Activated CD8-positive, alpha-beta memory T cell treated with anti-CD3 and anti-CD28 coated beads, Interleukin-2, amount 50 U/mL, for 48 hours (primary cell): Measurements from ENCODE around the gene BTN3A1.
A peak's percentile ranks its signal among the peaks of the same experiment; 100 is the strongest.
"Not testable (repeated sequence)": the region's sequence is repeated elsewhere in the genome, so short reads cannot be mapped to it uniquely, and the experiment has no call there.

Experiments
- DNase-seq: peaks from one replicate; pipeline ENCODE4 v3.0.0-alpha.2; 2020

BTN3A1 gene

DNA sequence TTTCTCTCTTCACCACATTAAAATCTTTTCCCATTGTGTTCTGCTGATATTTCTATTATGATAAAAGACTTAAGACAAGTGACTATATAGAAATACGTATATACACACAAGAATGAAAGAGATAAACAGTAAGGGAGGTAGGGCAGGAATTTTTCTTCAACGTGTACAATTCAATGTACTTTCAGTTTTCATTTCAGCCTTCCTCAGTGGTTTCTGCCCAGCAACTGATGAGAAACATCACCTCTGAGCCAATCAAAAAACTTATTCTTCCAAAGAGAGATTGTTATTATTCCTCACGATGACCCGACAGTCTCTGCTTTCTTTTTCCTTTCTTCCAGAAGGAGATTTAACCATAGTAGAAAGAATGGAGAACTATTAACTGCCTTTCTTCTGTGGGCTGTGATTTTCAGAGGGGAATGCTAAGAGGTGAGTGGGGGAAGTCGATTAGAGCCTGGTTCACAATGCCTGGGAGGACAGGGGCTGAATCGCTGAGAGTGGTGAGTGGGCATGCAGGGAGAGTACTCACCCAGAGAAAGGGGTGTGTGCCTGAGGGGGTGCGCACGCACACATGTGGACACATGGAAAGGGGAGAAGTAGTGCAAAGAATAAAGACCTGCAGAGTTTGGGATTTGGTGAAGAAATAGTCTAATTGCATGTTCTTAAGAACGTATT is at the start of gene BTN3A1:
Gene BTN3A1, plus strand, starts transcription at position 289 of the 672 bp plus-strand sequence. CDS start 3,289 bp downstream, outside the sequence.
- peak; percentile 84 for DNase-seq

DNA sequence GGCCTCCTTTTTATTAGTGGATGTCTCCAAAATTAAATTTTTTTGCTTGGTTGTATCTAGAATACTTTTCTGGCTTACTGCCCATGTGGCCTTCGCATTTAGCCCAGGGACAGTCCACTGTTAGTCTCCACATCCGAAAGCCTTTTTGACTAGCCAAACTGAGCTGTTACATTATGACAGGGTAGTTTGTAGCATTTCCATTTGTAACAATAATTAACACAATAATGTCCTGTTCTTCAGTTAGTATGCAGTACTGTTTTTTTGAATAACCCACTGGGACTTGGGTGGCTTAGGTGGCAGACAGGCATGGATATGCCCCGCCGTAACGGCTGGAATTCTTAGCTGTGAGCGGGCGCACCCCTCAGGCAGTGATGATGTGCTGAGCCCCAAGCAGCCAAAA is 49.8 kb upstream of the BTN3A1 start:
- no peak for DNase-seq

DNA sequence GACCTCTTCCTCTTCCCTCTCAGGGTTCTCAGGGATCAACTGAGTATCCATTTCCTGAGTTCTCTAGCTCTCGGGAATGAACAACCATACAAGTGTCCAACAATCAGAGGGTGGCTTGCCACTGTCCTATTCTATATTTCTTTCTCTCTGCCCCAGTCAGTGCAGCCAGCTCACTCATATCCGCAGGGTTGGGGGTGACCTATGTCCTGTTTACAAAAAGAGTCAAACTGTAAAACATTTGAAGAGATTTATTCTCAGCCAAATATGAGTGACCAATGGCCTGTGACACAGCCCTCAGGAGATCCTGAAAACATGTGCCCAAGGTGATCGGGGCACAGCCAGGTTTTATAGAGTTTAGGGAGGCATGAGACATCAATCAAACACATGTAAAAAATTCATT is 47.9 kb upstream of the BTN3A1 start:
- no peak for DNase-seq

DNA sequence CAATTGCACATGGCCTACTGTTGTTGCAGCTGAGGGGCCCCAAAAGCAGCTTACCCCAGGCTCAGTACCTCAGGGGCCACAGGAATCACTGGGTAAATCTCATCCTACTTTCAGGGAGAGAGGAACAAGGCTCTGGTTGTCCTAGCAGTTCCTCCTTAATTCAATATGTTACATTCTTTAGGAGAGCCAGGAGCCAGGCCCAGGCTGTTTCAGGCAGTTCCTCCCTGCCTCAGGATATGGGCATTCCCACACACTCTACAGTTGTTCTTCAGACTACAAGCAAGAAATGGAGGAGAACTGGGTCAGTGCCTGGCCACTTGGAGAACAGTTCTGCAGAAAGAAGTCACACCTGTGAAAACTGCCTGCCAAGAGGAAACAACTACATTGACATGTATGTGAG is 46.7 kb upstream of the BTN3A1 start:
- no peak for DNase-seq

DNA sequence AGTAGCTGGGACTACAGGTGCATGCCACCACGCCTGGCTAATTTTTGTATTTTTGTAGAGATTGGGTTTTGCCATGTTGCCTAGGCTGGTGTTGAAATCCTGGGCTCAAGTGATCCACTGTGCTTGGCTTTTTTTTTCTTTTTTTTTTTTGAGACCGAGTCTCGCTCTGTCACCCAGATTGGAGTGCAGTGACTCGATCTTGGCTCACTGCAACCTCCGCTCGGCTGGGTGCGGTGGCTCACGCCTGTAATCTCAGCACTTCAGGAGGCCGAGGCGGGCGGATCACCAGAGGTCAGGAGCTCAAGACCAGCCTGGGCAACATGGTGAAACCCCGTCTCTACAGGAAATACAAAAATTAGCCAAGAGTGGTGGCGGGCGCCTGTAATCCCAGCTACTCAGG is 44.5 kb upstream of the BTN3A1 start:
- DNase-seq: not testable (repeated sequence)

DNA sequence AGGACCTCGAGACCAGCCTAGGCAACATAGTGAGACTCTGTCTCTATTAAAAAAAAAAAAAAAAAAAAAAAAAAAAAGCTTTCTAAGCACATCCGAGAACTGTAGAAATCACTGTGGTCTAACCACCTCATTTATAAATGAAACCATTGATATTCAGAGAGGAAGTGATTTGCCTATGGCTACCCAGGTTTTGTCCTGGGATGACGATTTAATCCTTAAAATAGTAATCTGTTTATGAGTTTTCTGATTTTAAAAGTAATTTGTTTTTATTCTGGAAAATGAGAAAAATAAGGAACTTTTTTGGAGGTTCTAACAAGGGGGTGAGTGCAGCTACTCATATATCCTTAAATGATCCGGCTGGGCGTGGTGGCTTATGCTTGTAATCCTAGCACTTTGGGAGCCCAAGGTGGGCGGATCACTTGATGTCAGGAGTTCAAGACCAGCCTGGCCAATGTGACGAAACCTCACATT is 43.5 kb upstream of the BTN3A1 start:
- DNase-seq: no peak

DNA sequence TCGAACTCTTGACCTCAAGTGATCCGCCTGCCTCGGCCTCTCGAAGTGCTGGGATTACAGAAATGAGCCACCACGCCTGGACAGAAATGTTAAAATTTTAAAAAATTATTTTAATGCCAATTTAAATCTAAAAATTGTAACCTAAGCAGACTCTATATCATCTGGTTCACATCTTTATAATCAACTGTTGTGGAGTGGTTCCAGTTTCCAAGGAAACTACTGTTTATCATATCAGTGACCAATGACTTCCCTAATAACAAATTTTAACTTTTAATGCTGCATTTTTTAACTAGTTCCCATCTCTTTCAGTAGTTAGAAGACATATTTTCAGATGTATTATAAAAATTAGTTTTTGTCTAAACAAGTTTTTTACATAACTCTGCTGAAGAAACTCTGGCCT is 42.3 kb upstream of the BTN3A1 start:
- no peak for DNase-seq

DNA sequence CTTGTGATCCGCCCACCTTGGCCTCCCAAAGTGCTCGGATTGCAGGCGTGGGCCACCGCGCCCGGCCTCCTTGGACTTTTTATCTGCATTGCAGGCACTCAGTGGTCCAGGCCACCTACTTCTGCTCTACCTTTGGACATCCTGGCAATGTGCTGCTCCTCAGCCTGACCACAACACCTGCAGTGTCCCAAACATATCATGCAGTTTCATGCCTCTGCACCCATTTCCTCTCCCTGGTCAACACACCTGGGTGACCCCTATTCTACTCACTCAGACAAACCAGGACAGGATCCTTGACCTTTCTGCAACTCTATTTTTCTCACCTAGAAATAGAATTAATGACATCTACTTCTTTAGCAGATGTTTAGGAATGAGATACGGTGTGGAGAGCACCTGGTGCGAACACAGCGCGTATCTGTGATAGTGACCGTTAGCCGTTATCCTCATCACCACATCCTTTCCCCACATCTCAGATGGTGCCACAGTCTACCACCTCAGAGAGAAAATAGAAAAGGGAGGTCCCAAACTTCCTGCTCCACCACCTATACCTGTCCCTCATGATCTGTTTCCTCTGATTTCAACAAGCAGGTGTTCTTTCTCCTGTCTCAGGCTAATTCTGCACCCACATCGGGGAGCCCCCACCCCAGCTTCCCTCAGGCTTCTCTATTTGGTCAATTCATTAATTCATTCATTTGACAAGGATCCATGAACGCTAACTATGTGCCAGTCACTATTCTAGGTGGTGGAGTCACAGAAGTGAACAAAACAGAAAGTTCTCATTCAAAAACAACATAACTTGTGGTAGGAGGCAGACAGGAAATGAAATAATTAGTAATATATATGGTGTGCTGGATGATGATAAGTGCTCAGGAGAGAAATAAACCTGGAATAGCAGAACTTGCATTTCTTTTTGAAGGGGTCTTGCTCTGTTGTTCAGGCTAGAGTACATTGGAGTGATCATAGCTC is 41.3 kb upstream of the BTN3A1 start:
- DNase-seq: no peak

DNA sequence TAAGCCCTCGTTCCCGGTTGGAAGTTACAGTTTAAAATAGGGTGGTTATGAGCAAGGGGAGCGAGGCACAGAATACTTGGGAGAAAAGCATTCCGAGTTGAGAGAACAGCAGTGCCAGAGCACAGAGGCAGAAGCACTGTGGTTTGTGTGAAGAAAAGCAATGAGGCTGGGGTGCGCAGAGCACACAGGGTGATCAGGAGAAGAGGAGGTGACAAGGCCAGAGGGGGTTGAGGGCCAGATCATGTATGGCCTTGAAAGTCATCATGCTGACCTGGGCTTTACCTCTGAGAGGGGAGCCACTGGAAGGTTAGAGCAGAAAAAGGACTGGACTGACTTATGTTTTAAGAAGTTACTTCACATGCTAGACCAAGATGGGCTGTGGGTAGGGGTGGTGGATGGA is 40.5 kb upstream of the BTN3A1 start:
- no peak for DNase-seq

DNA sequence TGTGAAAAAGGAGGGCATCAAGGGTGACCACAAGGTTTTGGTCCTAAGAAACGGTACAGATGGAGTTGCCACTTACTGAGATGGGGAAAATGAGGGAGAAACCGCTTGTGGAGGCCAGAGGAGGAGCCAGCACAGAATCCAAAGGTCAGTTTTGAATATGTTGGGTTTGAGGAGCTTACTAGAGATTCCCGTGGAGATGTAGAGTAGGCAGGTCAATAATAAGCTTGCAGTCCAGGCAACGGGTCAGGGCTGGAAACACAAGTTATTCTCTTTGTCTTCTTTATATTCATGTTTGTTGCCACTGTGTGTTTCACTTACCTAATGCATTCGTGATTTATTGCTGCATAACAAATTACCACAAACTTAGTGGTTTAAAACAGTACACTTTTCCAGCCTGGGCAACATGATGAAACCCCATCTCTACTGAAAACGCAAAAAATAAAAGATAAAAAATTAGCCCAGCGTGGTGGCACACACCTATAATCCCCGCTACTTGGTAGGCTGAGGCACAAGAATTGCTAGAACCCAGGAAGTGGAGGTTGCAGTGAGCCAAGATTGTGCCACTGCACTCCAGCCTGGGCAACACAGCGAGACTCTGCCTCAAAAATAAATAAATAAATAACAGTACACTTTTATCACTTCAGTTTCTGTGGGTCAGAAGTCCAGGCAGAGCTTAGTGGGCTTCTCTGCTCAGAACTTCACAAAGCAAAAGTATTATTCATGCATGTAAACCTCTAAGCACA is 39.8 kb upstream of the BTN3A1 start:
- no peak for DNase-seq

DNA sequence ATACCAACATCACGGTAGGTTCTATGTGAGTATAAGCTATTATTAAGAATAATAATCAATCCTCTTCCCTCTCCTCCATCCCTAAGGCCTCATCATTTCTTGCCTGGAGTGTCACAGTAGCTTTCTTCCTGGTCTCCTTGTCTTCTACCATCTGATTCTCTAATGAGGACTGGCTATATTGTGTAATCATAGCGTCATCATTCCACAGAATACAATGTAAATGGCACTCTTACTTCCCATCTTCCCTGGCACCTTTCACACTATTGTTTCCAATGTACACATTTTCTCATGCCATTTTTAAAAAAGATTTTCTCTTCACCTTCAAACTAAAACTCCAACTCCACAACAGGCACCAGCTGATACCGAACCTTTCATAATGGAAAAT is 39.2 kb upstream of the BTN3A1 start:
- no peak for DNase-seq

DNA sequence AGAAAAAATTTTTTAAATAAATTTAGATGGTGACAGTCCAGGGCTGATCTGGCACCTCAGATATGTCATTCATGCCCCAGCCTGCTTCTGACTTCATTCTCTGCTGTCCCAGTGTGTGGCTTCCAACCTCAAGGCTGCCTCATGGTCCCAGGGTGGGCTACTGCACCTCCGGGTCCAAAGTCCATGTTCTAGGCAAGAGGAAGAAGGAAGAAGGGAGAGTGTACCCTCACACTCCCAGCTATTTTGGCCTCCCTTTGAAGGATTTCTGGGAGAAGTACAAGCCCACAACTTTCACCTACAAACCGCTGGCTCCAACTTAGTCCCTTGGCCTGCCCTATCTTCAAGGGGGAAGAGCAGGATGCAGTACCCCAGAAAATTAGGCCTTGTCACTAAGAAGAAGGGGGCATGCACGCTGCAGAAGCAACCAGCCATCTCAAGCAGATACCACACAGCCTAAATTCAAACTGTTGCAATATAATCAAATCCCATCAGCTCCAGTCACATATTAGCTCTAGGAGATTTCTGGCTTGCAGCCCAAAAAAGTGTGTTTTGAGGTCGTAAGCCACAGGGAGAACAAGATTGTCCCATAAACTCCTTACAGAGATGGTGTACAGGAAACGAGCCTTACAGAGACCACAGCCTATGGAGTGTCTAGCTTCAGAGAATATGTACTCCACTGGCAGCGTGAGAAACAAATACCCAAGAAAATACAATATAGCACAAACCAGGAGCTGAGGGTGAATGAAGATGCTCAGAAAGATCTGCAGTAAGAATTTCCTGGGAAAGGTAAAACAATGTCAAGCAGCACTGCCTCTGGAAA is 38.0 kb upstream of the BTN3A1 start:
- DNase-seq: no peak

DNA sequence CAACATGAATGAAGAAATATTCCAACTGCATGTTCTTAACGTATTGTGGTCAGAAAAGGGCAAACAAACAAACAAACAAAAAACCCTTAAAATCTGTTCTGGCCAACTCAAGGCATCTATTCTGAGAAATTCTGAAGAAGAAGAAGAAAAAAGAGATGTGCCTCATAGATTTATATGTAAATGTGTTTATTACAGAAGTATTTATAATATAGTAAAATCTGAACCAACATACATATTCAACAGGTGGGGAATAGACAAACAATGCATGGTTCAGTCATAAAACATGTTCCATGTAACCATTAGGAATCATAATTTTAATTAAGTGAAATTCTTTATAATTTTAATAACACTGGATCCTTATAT is 36.5 kb upstream of the BTN3A1 start:
- DNase-seq: no peak

DNA sequence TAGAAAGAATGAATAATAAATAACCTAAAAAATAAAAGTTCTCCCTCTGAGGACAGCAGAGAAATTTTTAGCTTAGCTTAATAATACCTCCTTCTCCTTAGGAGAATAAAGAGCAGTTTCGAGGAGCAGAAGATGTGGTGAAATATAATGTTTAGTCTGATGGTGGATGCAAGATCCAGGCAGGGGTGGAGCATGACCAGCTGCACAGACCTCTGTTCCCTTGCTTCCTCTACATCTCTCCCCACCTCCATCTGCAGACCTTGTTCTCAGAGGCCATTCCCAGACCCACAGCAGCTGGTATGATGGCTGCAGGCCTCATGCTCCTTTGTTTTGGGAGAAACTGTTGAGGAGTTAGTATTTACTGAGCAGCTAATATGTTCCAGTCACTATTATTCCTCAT is 35.6 kb upstream of the BTN3A1 start:
- DNase-seq: no peak

DNA sequence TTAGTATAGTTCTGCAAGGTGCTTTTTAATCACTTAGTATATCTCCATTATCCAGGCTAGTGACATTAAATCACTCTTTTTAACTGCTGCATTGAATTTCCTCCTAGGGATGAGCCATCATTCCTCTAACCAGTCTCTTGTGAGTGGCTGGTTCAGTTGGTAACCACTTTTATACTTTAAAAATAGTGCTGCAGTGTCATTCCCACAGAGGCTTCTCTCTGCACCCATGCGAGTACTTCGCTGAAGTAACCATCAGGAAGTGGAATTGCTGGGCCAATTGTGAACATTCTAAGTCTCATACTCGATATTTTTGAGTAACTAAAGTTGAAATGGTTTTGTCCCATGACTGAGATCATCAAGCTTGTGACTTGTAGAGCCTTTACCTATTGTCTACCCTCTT is 35.0 kb upstream of the BTN3A1 start:
- DNase-seq: no peak

DNA sequence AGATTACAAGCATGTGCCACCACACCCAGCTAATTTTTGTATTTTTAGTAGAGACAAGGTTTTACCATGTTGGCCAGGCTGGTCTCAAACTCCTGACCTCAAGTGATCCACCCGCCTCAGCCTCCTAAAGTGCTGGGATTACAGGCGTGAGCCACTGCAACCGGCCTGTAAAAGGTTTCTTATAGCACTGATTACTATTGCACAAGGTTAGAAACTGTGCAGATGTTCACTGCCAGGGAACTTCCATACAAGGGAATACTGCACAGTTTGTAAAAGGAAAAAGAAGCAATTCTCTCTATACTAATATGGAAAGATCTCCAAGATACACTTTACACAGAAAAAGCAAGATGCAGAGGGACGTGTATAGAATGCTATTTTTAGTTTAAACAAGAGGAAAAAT is 30.3 kb upstream of the BTN3A1 start:
- DNase-seq: not testable (repeated sequence)

DNA sequence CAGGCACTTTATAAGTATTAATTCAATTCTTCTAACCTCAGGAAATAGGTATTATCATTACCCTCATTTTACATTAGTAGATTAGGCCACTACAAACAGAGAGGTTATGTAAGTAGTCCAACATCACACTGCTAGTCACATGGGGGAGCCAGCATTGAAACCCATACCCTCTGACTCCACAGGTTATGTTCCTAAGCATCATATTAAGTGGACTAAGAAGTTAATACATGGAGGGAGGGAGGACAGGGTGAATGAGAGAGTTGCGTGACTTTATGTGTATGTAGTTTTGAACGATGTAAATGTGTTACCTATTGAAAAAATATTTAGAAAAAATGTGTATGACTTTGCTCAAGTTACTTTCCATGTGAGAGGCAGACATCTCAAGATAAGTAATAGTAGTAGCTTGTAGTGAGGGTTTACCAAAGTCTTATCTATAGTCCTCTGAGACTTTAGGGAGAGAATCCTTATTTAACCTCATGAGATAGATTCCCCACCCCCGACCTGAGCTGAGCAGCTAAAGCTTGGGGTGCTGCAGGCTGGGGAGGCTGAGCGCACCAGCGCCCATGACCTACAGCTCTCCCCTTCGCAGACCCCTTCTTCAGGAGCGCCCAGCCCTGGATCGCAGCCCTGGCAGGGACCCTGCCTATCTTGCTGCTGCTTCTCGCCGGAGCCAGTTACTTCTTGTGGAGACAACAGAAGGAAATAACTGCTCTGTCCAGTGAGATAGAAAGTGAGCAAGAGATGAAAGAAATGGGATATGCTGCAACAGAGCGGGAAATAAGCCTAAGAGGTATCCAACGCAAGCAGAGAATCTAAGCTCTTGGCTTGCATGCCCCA is 29.5 kb upstream of the BTN3A1 start:
- no peak for DNase-seq

DNA sequence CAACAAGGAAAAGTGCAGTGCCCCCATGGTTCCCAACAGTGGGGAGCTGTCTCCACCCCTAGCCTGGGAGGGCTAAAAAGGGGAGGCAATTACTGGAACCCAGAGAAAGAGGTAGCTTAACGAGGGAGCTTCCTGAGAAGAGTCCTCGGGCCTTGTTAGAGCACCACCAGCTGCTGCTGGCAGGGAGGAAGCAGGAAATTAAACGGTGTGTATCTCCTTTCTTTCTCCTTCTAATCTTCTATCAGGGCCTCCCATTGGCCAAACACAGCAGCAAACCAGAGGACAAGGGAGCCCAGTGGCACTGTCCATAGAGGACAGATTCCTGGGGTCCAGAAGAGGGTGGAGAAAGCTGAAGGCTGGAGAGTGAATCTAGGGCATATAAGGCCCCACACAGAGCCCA is 26.8 kb upstream of the BTN3A1 start:
- DNase-seq: no peak

DNA sequence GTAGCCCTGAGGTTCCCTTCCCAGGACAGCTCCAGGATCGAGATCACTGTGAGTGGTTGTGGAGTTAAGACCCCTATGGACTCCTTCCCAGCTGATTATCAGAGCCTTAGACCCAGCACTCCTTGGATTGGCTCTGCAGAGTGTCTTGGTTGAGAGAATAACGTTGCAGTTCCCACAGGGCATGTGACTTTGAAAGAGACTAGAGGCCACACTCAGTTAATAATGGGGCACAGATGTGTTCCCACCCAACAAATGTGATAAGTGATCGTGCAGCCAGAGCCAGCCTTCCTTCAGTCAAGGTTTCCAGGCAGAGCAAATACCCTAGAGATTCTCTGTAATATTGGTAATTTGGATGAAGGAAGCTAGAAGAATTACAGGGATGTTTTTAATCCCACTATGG is 24.4 kb upstream of the BTN3A1 start:
- no peak for DNase-seq

DNA sequence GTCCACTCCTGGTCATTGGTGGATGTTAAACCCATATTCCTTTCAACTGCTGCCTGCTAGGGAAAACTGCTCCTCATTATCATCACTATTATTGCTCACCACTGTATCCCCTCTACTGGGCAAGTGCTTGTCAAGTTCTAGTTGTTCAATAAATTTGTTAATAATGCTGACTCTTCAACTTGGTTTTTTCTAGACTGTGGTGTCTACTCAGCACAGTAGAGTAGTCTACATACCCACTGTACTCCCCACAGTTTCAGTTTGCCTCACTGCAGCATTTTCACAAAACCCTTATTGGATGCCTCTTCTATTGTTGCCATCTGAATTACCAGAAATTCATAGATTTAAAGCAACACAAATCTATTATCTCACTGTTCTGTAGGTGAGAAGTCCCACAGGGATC is 23.9 kb upstream of the BTN3A1 start:
- not testable (repeated sequence) for DNase-seq

DNA sequence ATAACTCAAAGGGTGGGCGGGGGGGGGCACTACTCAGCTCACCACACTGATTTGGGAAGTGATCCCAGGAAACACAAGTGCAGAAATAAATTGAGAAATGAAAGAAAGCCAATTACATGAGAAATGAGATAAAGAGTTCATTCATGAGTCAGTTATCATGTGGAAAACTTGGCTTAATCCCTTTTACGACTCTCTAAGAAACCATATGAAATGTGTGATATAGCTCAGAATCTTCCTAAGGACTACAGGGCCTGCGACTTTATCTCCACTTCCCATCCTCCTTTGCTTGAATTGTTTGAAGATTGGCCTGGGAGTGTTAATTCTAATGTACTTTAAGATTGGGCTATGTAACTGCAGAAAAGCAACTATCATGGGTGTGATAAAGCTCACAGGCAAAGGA is 22.8 kb upstream of the BTN3A1 start:
- no peak for DNase-seq

DNA sequence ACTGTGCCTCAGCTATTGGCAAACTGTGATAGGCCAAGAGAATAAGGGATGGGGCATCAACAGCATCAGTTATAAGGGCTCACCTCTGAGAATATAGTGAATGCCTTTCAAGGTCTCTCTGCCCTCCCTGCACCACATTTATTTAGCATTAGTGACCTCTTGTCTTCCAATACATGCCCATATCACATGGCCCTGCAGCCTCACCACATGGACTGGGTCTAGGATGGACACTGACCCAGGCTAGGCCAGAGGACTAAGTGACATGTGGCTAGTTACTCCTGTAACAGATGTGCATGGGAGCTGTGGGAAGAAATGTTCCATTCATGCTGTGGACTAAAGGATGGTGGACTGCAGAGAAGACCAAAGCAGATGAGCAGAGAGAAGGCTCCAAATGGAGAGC is 22.3 kb upstream of the BTN3A1 start:
- no peak for DNase-seq
